GM19099 (cell line): Measurements from ENCODE around the gene TMEM126A.

ENCODE experiments used
- POLR2A ChIP-seq: IDR thresholded peaks from 3 replicates; pipeline ENCODE4 v1.6.1; 2011; ENCODE audit warnings: low read depth; ENCODE audit not compliant: insufficient read length; ENCODE audit errors: extremely low read depth

Gene TMEM126A

DNA sequence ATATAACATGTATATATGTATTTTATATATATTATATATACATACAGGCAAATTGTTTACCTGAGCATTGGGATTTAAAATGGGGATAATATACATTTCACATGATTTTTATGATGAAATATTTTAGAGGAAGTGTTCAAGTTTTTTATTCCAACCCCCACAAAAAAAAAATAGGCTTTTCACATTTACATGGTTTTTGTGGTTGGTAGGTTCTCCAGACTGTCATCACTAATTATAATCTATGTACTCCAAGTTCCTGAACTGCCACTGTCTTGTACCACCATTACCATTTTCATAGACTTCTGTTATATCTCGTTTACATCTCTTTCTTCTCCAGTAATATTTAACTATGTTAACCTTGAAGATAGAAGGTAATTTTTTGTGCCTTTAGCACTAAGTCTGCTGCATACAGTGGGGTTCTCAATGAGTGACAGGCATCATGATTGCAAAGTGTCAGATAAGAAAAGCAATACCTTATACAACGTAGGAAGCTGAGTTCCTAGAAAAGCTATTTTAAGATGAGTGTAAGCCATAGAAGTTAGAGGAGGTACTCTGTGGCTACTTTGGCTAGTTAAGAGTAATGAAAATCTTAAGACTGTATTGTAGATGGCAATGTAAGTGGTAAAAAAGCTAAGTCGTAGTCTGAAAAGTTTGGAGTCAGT, 5.2 kb downstream of the TMEM126A start:
- no peak for TF ChIP-seq POLR2A

DNA sequence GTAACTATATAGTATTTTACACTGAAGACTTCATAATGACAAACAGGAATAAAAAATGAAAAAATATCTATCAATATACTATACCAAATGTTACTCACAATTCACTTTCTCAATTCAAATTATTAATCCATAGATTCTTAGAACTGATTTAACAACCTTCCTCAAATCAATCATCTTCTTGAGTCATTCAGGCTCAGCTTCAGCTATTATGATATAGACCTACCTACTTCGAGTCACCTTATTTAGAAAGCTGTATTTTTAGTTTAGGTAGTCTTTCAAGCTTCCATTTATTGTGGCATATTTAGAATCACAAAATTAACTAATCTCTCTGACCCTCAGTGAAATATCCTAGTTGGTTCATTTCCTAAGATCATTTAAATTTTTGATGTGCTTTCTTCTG, 9.0 kb downstream of the TMEM126A start:
- TF ChIP-seq POLR2A, result no peak

DNA sequence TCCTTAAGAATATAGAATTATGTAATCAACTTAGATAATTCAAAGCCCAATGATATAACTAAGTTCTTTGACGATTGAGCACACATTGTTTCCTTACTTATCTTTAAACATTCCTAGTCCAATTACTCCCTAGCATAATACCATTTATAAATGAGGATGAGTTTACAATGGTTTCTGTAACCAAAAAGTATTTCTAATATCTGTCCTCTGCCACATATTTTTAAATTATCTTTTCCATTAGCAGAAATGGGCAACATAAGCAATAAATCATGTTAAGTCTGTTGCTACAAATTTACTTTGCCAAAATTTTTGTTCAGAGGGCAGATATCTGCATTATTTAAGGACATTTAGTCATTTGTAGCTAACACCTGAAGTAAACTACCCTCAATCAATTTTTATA, 10.4 kb downstream of the TMEM126A start:
- TF ChIP-seq POLR2A, result no peak

DNA sequence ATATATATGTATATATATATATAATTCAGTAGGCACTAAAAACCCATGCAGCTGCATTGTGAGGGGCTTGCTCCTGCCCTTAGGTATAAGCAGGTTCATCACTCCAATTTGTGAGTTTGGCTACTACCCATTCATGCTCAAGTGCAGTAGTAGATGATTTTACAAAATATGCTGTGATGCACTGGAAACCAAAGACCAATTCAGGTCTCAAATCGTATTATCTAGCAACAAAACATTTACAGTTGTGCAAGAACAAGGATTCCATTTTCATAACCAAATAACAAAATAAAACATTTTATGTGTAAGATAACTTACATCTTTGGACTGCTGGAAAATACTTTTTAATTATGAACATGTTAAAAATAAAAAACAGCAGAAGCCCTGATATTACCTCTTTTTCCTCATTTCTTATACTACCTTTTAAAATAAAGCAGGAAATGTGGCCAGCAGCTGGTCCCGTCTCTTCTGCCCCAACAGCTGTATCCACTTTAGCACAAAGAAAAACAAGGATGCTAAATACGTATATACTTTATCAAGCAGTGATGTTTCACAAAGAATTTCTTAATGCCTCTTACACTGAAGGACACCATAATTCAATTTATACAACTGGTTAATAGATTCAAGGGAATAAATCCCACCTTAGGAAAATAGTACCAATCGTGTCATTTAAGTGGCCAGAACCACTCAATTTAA, 14.4 kb downstream of the TMEM126A start:
- TF ChIP-seq POLR2A, result no peak

DNA sequence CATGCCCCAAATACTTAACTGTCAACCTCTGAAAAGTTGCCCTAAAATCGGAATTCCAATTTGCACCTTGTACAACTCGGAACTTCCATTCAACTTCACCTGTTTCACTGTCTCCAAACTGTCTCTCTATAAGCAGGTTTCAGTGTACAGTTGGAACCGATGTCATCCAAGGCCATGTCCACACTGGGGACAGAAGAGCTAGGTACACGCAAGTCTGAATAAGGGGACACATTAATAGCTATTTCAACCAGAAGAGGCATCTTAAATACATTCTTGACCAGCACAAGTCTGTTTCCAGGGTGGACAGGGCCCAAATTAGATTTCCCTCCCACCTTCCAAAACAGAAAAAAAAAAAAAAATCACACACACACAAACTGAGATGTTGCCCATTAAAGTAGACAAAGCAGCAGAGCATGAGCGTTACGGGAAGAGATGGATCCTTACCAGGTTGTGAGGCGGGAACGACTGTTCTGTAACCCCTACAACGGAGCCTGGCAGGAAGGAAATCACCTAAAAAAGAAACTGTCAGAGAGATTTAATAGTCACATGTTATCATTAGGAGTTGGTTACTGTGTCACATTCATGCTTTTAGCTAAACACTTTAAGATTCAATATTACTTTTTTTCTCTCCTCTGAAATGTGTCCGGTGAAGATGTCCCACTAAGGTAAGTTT, 15.4 kb downstream of the TMEM126A start:
- no peak for TF ChIP-seq POLR2A

DNA sequence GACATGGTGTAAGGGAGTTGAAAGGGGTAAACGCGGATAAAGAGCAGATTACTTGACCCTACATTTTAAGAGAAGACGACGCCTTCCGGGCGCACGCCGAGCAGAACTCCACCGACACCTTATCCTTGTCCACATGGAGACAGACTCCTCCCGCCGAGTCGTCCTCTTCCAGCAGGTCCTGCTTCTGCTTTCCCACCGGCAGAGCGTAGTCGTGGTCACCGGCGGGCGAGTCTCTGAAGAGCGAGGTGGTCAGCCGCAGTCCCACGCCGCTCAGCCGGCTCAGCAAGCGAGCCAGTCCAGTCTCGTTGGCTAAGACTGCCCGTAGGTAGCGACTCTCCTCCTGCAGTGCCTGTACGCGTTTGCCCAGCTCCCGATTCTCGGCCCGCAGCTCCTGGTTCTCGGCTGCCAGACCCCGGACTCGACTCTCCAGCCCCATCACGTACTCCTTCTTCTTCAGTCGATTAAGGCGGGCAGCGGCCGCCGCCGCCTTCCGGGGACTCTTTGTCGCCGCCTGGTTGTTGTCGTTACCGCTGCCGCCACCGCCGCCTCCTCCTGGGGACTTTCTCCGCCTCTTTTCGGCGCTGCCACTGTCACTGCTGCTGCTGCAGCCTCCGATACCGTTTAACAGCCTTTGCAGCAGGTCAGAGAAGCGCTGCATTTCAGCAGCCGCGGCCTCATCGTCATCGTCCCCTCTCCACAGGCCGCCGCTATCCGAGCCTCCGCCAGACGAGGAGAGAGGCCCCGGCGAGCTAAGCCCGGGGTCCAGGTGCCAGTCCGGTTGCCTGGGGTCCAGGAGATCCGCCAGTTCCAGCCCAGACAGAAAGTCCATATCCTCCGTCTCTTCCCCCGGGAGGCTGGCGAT, 16.2 kb downstream of the TMEM126A start:
- peak; percentile 62 for TF ChIP-seq POLR2A

DNA sequence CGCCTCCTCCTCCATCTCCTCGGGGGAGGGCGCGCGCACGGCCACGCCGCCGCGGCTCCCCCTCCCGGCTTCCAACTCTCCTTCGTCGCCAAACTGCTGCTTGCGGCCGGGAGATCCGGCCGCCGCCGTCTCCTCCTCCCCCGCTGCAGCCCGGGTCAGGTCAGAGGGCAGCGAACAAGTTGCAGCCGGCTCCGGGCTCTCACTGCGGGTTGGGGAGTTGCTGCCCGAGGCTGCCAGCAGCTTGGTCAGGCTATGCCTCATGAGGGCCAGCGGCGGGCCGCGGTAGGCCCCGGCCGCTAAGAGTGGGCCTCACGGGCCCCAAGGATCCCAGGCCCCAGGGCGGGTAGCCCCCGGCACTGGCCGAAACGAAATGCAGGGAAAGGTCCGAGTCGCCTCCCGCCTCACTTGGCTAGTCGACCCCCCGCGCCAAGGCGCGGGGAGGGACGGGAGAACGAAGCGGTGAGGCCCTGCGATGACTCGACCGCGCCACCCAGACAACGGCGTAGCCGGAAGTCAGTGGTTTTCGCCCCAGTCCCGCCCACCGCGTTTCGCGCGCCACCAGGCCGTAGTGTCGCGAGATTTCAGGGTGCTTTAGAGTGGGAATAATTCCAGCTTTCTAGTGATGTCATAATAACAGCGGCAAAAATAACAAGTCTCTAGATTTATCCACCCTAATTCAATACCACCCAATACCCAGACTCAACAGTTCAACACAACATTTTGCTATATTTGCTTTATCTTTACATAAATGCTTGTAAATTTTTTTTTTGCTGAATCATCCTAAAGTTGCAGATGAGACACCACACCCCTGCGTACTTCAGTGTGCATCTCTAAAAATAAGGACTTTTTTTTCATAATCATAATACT, 17.1 kb downstream of the TMEM126A start, which contains the start of gene CREBZF:
CREBZF (minus strand) TSS at position 515 of the 867 bp plus-strand sequence; CDS start at position 261, 254 bp downstream.
- peak; percentile 92 for TF ChIP-seq POLR2A

DNA sequence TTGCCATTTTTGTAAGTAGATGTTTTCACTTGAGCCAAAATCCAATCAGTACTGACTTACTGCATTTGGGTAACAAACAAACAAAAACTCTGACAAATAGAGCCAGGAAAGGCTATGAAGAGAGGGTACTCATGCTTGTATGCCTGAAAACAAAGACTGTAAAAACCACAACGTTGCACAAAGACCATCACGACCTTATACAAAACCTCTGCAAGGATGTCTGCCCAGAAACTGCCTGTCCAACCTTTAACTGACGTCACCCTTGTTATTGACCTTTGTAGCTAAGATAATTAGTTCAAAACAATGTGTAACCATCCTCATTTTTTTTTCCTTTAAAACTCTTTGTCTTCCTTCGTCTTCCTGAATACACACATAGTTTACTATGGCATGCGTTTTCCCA, 18.0 kb downstream of the TMEM126A start:
- no peak for TF ChIP-seq POLR2A

DNA sequence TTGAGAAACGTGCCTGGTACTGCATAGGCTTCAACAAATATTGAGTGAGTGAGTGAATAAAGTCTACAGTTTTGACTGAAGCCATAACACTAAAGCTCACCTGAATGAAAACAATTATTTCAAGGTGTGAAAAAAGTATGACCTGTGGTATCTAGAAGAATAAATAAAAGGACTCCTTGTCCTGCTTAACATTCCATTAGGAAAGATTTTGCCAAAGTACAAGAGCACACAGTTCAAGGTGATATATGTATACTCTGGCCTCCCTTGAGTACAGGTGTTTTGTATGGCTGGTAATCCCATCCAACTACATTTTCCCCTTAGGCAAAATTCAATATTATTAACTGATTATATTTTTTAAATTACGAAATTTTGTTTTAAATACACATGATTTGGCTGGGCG, 18.9 kb downstream of the TMEM126A start:
- no peak for TF ChIP-seq POLR2A

DNA sequence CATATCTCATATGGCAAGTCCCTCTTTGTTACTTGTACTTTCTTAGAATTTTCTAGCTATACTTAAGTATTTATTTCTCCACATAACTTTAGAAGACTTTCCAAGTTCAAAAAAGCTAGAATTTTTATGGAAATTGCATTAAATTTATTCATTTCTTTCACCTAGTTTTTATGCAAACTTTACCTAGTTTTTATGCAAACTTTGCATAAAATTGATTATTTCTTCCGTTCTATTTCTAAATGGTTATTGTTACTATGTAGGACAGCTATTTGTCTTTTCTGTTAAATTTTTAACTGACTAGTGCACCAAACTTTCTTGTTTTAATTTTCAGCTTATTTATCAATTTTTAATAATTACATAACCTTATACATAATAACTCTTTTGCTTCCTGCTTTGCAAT, 20.4 kb downstream of the TMEM126A start:
- TF ChIP-seq POLR2A, result no peak

DNA sequence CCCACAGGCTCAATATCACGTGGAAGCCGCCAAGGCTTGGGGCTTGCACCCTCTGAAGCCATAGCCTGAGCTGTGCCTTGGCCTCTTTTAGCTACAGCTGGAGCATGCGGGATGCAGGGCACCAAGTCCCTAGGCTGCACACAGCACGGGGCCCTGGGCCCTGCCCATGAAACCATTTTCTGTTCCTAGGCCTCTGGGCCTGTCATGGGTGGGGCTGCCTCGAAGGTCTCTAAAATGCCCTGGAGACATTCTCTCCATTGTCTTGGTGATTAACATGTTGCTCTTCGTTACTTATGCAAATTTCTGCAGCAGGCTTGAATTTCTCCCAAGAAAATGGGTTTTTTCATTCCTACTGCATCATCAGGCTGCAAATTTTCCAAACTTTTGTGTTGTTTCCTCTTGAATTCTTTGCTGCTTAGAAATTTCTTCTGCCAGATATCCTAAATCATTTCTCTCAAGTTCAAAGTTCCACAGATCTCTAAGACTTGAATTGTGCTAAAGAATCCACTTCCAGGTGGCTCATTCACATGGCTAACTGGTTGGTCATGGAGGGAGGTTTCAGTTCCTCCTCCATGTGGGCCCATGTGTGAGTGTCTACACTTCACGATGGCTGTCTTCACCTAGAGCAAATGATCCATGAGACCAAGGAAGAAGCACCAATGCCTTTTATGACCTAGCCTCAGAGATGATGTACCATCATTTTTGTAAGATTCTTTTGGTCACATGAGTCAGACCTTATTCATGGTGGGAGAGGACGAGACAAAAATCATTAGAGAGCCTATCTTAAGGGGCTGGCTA, 24.5 kb downstream of the TMEM126A start:
- no peak for TF ChIP-seq POLR2A

DNA sequence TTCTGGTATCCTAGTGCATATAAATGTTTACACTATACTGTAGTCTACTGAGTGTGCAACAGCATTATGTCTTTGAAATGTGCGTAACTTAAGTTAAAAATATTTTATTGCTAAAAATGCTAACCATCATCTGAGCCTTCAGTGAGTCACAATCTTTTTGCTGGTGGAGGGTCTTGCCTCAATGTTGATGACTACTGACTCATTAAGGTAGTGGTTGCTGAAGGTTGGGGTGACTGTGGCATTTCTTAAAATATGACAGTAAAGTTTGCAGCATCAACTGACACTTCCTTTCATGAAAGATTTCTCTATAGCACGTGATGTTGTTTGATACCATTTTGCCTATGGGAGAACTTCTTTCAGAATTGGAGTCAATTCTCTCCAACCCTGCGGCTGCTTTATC, 25.6 kb downstream of the TMEM126A start:
- TF ChIP-seq POLR2A, result no peak

DNA sequence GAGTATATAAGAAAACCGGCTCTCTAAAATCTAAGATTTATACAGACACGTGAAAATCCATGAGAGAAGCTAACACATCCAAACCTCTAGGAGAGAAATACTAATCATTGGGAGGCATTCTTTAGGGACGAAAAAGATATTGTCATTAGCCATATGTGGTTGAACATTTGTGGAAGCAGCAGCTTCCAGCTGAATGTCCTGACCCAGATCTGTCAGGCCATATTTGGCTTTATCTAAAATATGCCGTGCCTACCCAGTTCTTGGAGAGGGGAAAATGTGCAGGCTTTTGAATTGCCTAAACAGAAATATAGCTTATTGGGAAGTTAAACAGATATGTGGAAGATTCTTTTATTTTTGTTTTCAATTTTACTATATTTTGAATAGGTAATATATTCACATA, 31.8 kb downstream of the TMEM126A start:
- TF ChIP-seq POLR2A, result no peak
